Central memory CD4-positive, alpha-beta T cell (primary cell): ENCODE measurements around the gene FAM83D.
"Not testable (repeated sequence)": the region's sequence is repeated elsewhere in the genome, so short reads cannot be mapped to it uniquely, and the experiment has no call there.

Experiments used
- DNase-seq: peaks from one replicate; pipeline ENCODE4 v3.0.0; 2022

FAM83D gene

DNA sequence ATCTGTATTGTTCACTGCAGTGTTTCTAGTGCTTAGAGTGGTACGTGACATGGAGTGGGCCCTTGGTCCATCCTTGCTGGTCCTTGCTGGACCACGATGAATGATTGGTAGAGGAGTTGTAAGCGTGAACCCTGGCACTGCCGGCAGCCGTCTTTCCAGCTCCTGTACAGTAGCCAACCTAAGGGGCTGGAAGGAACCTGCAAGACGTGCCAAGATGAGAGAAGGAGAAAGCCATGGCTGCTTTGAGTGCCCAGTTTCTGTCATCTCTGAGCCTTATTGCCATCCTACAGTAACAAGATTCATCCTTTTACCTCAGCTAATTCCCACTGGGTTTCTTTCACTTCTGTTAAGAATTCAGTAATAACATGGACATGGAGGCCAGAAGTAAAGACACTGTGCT, 41.9 kb downstream of the FAM83D start:
- no peak for DNase-seq

DNA sequence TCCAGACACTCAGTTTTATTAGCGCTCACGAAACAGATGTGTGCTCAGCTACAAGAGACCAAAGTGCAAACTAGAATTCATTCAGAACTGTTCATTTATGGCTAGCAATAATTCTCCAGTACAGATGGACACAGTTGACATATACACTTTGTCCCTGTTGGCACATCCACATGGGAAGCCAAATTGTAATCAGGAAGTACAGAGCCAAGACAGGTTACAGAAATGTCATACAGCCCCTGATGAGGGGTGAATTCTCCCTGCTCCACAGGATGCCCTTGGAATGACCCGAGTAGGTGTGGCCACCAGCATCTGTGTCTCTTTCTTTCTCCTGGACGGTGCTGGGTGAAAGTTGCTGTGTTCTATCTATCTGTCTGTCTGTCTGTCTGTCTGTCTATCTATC, 43.5 kb downstream of the FAM83D start:
- DNase-seq = no peak

DNA sequence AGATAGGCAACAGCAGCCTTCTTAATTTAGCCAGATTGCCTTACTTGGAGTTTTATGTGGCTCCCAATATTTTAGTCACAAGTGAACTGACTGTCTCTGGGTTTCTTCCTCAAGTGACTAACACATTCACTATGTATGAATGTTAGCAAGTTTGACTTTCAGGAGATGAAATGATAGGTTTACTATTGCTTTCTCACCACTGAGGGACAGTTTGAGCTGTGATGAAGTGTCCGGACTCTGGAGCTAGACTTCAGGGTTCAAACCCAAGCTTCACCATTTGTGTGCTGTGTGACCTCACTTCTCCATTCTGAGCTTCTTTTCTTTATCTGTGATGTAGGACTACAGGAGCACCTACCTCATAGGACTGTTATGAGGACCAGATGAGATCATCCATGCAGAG, 44.1 kb downstream of the FAM83D start:
- no peak for DNase-seq

DNA sequence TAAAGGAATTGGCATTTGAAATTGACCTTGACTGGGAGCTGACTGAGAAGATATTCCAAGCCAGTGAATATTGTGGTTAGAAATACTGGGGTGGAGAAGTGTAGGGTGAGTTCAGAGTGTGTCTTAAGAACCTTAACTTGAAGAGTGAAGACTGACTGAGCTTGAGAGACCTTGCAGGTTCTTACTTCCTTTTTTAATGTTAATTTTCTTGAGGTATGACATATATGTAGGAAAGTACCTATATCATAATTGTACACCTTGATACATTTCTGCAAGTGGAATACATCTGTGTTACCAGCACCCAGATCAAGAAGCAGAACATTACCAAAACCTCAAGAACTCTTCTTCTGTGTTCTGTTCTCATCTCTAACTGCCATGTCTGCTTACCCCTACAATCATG, 46.9 kb downstream of the FAM83D start:
- no peak for DNase-seq

DNA sequence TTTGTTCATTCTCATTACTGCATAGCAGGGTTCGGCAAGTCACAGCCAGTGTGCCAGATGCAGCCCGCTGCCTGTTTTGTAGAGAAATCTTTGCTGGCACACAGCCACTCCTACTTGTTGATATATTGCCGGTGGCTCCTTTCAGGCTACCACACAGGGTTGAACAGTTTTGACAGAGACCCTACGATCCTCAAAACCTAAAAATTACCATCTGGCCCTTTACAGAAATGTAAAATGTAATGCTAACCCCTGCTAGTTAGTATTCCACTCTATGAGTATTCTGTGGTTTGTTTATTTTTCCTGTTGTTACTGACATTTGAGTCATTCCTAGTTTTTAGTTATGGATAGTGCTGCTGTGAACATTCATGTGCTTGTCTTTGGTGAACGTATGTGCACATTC, 47.4 kb downstream of the FAM83D start:
- DNase-seq = no peak

DNA sequence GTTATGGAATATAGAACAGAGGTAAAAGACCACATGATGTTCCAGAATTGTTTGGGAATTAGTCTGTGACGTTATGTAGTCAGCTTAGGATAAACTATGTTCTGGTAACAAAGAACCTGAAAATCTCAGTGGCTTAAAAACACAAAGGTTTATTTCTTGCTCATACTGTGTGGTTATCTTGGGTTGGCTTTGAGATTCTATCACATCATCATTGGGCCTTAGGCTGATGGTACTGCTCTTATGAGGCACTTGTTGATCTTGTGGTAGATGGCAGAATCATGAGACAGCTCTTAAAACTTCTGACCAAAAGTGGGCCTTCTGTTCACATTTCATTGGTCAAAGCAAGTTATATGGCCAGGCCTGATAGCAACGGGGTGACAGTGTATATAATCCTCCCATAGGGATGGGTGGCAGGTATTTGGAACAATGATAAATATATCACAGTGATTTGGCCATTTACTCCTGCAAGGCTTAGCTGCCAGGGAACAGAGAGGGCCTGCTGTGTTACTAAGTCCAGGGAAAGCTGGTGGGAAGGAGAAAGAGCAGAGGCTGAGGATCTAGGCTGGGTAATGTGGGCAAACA, 49.4 kb downstream of the FAM83D start:
- DNase-seq = no peak

DNA sequence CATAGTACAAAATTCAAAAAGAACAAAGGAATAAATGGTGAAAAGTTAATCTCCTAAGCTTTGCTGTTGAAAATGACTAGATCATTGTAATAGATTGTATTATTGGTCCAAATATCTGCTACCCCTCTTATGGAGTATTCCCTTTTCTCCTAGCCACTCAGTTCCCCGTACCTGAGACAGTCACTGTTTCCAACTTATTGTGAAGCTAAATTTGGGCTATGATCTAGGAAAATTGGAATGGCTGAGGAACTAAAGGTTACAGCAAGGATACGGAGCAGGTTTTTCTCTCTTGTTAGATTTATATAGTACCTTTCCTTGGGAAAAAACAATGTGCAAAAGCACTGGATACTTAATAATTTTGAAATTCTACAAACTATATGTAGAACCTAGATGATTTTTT, 53.2 kb downstream of the FAM83D start:
- no peak for DNase-seq

DNA sequence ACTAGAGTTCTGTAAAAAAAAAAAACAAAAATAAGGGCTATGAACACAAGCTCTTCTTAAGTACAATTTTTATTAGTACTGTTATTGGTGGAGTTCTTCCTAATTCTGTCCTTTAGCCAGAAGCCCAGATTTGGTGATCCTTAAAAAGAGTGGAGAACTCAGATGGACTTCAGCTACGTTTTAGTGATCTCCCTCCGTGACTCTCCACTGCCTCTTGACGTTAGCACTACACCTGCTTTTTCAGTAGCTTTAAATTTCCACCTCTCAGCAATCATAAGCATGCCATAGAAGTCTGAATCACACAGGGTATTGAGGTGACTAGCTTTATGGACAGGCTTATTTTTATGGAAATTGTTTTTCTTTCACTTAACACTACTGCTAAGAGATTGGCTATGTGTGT, 53.6 kb downstream of the FAM83D start:
- no peak for DNase-seq

DNA sequence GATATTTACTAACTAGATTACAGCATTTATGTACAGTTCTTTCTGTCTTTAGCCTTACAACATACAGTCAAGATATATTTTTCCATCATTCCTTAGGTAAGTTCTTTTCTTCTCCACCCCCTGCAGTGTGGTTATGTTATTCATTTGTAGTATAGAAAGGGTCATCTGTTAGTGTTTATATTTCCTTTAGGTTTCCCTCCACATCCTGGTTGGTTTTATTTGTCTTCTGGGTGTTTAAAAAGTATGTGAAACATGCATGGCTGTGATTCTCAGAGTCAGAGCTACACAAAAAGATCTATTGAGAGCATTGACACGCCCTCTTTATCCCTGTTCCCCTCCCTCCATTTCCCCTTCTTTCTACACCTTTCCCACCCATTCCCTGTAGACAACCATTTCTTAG, 56.1 kb downstream of the FAM83D start:
- no peak for DNase-seq

DNA sequence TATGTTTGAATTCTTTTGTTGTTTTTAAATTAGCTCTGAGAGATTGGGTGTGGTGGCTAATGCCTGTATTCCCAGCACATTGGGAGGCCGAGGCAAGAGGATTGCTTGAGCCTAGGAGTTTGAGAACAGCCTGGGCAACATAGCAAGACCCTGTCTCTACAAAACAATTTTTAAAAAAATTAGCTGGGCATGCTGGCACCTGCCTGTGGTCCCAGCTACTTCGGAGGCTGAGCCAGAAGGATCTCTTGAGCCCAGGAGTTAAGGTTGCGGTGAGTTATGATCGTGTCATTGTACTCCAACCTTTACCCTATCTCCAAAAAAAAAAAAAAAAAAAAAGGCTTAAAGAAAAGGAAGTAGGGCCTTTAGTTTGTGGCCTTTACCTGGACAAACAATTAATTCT, 58.8 kb downstream of the FAM83D start:
- no peak for DNase-seq

DNA sequence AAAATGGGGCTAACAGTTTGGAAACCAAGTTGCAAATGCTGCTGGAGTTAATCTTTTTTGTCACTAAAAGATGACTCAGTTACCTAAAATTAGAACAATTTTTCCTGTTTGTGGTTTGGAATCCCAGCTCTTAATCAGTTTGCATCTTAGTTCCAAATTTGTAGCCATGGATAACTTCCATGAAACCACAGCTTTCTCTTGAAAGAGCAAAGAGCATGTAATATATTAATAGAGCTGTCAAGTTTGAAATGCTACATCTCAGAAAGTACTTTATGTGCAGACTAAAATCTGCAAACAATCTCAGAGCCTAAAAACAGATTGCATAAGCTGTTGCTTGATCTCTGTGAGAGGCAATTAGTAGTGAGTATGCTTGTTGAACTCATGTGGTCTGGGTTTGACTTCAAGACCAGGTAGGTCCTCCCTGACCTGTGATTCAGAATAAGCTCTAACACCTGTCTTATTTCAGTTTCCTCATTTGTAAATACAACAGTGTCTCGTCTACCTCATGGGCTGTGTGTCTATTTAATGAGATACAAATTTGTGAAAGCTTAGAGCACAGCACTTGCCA, 59.5 kb downstream of the FAM83D start:
- no peak for DNase-seq

DNA sequence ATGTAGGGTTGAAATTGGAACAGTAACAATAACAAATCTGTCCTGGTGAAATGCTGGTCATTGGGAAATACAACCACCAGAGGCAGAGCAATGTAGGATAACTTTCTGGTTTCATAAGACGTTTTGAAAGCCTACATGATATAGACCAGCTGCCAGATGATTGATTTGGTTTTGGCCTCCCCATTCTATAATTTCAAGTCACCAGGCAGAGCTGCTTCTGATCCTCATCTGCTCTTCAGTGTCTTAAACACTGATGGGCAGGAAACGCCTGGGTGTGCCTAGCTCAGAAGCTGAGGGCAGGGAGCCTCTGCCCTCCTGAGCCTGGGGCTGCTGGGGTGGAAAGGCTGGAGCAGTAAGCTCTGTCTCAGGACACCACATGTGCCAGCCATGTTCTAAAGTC, 60.4 kb downstream of the FAM83D start:
- no peak for DNase-seq

DNA sequence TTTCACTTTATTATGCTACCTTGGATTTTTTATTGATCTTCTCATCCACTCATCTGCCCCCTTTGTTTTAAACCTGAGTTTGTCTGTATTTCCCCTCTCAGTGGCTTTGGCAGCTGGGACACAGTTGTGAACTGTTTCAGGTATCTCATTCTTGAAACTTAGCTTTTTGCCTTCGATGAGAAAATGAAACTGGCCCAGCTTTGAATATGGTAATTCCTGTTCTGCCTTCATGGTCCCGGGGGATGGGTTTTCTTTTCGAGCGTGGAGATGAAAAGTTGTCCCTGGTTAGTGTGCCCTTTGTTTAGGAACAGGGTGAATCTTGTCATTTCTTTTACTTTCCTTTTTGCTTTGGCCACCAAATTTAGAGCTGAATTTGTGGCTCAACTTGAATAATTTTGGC, 61.6 kb downstream of the FAM83D start:
- DNase-seq = no peak

DNA sequence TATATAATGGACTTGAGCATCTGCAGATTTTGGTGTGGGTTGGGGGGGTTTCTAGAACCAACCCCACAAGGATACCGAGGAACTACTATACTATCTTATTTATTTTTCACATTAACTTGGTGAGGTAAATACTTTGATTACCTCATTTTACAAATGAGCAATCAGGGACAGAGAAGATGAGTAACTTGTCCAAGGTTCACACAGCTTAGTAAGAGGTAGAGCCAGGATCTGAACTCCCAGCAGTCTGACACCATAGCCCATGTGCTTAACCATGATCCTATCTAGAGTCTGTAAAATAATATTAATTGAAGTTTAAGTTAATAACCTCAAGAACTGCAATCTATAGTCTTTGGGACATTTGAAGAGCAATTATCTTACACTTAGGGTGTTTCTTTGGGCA, 64.5 kb downstream of the FAM83D start:
- no peak for DNase-seq

DNA sequence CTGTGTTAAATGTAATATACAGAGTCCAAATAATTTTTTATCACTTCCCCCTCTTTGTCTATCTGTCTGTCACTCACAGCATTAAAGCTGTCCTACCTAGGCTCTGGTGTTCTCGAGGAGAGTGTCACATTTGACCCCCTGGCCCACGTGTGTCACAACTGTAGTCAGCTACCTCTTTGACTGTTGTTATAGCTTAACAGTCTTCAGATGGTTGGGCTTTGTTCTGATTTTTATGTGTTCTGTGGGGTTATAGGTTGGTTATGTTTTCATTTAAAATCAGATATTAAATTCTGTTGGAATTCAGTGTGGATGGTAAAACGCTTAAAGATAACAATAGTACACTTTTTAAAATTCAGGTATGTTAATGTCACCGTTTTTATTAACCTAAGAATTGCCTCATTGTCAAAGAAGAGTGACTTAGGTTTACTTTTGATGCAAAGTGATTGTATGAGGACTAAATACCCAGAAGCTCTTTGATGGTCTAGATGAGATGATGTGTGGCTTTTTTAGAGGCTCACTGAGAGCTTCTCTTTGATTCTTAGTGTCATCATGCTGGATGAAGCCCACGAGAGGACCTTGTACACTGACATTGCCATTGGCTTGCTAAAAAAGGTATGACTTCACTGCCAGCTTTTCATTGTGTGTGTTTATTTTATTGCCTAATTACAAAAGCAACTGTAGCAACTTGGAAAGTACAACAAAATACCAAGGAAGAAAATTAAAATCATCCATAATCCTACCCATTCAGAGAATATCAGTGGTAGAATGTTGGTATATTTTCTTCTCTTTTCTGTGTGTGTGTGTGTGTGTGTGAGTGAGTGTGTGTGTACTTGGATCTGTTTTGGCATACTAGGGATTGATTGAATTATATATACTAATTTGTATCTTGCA, 65.8 kb downstream of the FAM83D start:
- DNase-seq = no peak

DNA sequence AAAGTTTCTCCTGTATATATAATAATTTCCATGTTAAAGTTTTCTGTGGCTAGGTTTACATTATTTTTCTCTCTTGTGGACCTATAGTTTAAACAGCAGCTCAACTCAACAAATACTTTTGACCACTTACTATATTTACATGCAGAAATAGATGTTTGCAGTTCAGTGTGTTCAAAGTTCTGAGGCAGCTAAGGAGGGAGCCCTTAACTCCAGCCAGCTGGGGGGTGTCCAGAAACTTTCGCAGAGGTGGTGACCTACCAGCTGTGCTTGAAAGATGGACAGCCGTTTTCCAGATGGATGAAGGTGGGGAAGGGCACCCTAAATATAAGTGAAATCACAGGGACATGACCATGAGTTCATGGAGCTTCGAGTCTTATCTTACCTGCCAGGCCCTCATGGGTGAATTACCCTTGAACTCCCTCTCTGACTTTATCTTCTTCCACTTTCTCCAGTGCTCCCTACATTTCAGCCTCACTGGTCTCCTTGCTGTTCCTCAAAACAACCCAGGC, 69.4 kb downstream of the FAM83D start:
- no peak for DNase-seq

DNA sequence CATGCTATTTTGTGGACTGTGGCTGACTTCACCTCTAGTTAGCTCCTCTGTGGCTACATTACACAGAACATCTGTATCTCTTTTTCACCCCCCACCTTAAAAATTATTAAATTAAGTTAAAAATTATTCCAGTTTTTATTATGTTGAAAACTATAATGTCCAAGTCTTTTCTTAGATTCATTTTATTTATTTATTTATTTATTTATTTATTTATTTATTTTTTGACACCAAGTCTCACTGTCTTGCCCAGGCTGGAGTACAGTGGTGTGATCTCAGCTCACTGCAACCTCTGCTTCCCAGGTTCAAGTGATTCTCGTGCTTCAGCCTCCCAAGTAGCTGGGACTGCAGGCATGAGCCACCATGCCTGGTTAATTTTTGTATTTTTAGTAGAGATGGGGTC, 70.6 kb downstream of the FAM83D start:
- DNase-seq = not testable (repeated sequence)

DNA sequence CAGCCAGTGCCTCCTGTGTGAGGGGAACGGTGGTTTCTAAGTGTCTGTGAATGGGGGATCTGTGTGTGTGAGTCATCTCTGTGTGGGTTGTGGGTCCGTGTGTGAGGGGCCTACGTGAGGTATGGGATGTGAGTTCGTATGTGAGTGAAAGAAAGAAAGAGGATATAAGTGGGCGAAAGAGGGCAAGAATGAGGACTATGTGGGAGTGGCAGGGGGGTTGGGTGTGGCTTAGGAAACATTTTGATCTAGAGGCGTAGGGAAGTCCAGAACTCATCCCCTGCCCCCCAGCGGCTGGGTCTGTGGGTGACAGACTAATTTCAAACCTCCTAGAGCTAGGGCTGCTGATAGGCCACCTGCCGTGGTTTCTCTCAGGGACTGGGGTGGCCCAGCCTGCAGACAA, 71.4 kb downstream of the FAM83D start:
- no peak for DNase-seq

DNA sequence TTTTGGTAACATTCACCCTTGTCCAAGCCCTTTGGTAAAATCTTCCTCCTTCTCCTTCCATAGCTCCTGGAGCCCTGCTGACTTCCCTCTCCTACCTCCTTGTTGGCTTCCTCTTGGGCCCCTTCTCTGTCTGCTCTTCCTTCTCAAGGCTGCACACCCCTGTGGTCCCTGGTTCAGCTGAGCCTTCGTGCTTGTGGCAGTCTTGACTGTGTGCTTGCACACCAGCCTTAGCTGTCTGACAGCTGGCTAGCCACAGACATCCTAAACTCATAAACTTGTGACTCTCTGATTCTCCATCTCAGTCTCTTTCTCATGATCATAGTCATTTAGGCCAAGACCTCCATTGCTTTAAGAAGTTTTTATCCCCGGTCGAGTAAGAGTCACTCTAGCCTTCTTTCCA, 73.0 kb downstream of the FAM83D start:
- no peak for DNase-seq

DNA sequence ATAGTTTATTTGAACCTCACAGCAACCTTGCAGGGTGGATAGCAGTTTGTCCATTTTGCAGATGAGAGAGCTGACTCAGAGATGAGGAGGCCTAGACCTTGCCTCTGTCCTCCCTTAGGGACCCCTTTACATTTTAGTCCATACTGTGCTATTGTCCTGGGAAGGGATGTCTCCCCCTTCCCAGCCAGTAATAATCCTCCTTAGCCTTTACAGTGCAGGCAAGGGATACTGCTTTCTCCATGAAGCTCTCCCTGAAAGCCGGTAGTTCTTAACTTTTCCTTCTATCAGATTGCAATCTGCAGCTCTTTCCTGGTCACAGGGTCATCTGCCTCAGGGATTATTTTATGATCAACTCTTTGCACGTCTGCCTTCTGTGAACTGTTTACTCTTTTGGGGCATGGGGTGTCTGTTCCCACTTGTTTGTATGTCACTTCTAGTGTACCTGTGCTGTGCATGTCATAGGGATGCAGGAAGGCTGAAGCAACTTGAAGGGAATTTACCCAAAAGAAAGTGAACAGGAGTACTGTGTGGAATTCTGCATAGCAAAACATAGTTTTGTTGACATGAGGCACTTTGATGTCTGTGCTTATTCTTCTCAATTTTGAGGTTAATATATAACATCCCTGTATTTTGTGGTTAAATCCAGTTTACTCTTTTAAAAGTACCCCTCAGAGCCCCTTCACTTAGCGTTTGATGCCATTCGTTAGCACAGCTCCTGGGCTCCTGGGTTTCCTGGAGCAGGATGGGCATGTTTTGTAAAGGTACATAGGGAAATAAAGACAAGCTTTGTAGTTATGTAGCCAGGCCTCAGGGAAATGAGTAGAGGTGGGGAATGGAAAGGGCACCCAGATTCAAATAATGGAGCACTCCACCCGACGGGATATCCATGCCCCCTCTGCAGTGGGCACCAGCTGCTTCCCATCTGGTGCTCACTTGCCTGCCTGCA, 74.0 kb downstream of the FAM83D start:
- no peak for DNase-seq
